CD4-positive, alpha-beta memory T cell (primary cell): ENCODE data around the gene FAM90A1. TPM values are rescaled to one million over a fixed set of nuclear protein-coding genes. Genes with fewer than 3 reads are reported as not detected.
A peak's percentile ranks its signal among the peaks of the same experiment; 100 is the strongest.
"Not testable (repeated sequence)": the region's sequence is repeated elsewhere in the genome, so short reads cannot be mapped to it uniquely, and the experiment has no call there.

Source experiments
- CTCF ChIA-PET: fragments of 350-600 bp; sonication (Branson Sonifier 250); formaldehyde crosslinking; loops from one replicate; lab custom pipeline; 2021; ENCODE audit warnings: inconsistent platforms; ENCODE audit not compliant: partially characterized antibody; lab: Charles Lee
- POLR2A ChIA-PET: fragments of 350-600 bp; sonication (Branson Sonifier 250); formaldehyde crosslinking; loops from one replicate; lab custom pipeline; 2021; ENCODE audit not compliant: partially characterized antibody; lab: Charles Lee
- DNase-seq, 5 donors: peaks; one replicate each; pipeline versions ENCODE4 v3.0.0 to v3.0.0-alpha.2; 2020 to 2022; ENCODE audit warnings: mixed read lengths in 1 of 5
- H3K27ac ChIP-seq: one replicate; pipeline ENCODE4 v1.7.0; 2013; ENCODE audit warnings: low read depth, low read length
- H3K27me3 ChIP-seq: 2 replicates; pipeline ENCODE4 v1.7.0; 2013; ENCODE audit warnings: mild to moderate bottlenecking, low read length, moderate library complexity; ENCODE audit not compliant: insufficient read depth
- H3K36me3 ChIP-seq: 2 replicates; pipeline ENCODE4 v1.7.0; 2013; ENCODE audit warnings: mild to moderate bottlenecking, low read length, moderate library complexity; ENCODE audit not compliant: insufficient read depth
- H3K4me1 ChIP-seq: 2 replicates; pipeline ENCODE4 v1.7.0; 2013; ENCODE audit warnings: mild to moderate bottlenecking, low read length, moderate library complexity; ENCODE audit not compliant: insufficient read depth
- H3K4me3 ChIP-seq, 2 donors: one replicate each; pipeline ENCODE4 v1.7.0; 2013; ENCODE audit warnings: low read length in 2 of 2, mild to moderate bottlenecking in 1 of 2
- H3K9me3 ChIP-seq, 2 donors: one replicate each; pipeline ENCODE4 v1.7.0; 2013; ENCODE audit warnings: low read length in 2 of 2, control low read depth in 1 of 2; ENCODE audit not compliant: control insufficient read depth in 1 of 2
- H3K27ac Mint-ChIP-seq, 7 donors: one replicate each; pipeline ENCODE4 v1.8.0; 2020 to 2021; ENCODE audit warnings: mixed read lengths in 7 of 7, mild to moderate bottlenecking in 6 of 7, inconsistent platforms in 3 of 7, moderate library complexity in 3 of 7
- H3K27me3 Mint-ChIP-seq, 2 donors: one replicate each; pipeline ENCODE4 v1.8.0; 2020 to 2021; ENCODE audit warnings: mixed read lengths in 2 of 2
- H3K36me3 Mint-ChIP-seq, 2 donors: one replicate each; pipeline ENCODE4 v1.8.0; 2020 to 2021; ENCODE audit warnings: mixed read lengths in 2 of 2, inconsistent platforms in 1 of 2, mild to moderate bottlenecking in 1 of 2
- H3K4me1 Mint-ChIP-seq, 4 donors: one replicate each; pipeline ENCODE4 v1.8.0; 2020 to 2021; ENCODE audit warnings: mixed read lengths in 4 of 4, mild to moderate bottlenecking in 1 of 4
- H3K4me3 Mint-ChIP-seq, 8 donors: one replicate each; pipeline ENCODE4 v1.8.0; 2020 to 2021; ENCODE audit warnings: mixed read lengths in 8 of 8, mild to moderate bottlenecking in 7 of 8, moderate library complexity in 6 of 8, inconsistent platforms in 3 of 8
- H3K9me3 Mint-ChIP-seq, 8 donors: one replicate each; pipeline ENCODE4 v1.8.0; 2020 to 2021; ENCODE audit warnings: mixed read lengths in 8 of 8, mild to moderate bottlenecking in 5 of 8, inconsistent platforms in 3 of 8, moderate library complexity in 1 of 8
- intact Hi-C: fragments of 100-400 bp; cut with micrococcal nuclease; formaldehyde crosslinking; loops from one replicate; pipeline ENCODE4 v1.15.1; 2023
- polyA plus RNA-seq, 2 donors: library from polyadenylated mRNA; unstranded; fragments of 300-500 nt; fragmentation: Illumina TruSeq; gene quantifications; one replicate each; pipeline ENCODE4 v1.2.3, GENCODE V29; 2021
- total RNA-seq, 2 experiments: library from RNA; stranded (reverse); gene quantifications; one replicate each; pipeline ENCODE4 v1.2.3, GENCODE V29; 2021

Gene FAM90A1
- total and polyA plus RNA-seq, 4 experiments from 2014 or later, result 0.10 TPM; not detected in 3

DNA sequence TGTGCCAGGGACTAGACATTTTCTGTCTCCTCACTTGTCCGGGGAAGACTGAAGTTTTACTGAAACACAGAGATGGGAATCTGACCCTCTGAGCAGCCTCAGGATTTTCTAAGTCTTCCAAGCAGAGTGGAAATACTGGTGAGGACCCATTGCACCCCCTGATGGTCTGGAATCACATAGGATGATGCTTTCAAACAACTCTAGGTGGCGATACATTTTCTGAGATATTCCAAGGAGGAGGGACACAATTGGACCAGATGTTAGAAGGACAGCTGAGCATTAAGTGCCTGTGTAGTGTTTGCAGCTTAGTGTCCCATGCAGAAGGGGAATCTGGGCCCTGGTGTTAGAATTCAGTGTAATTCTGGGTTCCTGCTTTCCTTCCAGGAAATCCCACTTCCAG lies 39.3 kb downstream of the FAM90A1 start:
- H3K4me1 ChIP-seq, H3K27me3 ChIP-seq, H3K27ac ChIP-seq, H3K9me3 ChIP-seq, POLR2A ChIA-PET, H3K4me1 Mint-ChIP-seq, H3K4me3 Mint-ChIP-seq, H3K9me3 Mint-ChIP-seq, CTCF ChIA-PET, H3K36me3 Mint-ChIP-seq, H3K27me3 Mint-ChIP-seq, H3K36me3 ChIP-seq, intact Hi-C loops, H3K27ac Mint-ChIP-seq, H3K4me3 ChIP-seq, DNase-seq: not testable (repeated sequence)

DNA sequence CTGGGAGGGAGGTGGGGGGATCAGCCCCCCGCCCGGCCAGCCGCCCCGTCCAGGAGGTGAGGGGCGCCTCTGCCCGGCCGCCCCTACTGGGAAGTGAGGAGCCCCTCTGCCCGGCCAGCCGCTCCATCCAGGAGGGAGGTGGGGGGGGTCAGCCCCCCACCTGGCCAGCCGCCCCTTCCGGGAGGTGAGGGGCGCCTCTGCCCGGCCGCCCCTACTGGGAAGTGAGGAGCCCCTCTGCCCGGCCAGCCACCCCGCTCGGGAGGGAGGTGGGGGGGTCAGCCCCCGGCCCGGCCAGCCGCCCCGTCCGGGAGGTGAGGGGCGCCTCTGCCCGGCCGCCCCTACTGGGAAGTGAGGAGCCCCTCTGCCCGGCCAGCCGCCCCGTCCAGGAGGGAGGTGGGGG lies 43.2 kb downstream of the FAM90A1 start:
- H3K36me3 Mint-ChIP-seq, H3K27me3 ChIP-seq, H3K4me1 ChIP-seq, CTCF ChIA-PET, H3K4me3 ChIP-seq, H3K4me3 Mint-ChIP-seq, H3K27me3 Mint-ChIP-seq, H3K36me3 ChIP-seq, H3K27ac Mint-ChIP-seq, H3K9me3 ChIP-seq, H3K27ac ChIP-seq, POLR2A ChIA-PET, H3K9me3 Mint-ChIP-seq, DNase-seq, intact Hi-C loops: not testable (repeated sequence)
- H3K4me1 Mint-ChIP-seq, result peaks cover 5 to 21% (median 13%) of the 10 kb centered on the region in 4 donors

DNA sequence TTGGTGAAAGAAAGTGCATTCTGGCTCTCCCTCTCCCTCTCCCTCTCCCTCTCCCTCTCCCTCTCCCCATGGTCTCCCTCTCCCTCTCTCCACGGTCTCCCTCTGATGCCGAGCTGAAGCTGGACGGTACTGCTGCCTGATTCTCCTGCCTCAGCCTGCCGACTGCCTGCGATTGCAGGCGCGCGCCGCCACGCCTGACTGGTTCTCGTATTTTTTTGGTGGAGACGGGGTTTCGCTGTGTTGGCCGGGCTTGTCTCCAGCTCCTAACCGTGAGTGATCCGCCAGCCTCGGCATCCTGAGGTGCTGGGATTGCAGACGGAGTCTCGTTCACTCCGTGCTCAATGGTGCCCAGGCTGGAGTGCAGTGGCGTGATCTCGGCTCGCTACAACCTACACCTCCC lies 44.1 kb downstream of the FAM90A1 start:
- H3K4me3 Mint-ChIP-seq, H3K4me1 ChIP-seq, DNase-seq, H3K27ac Mint-ChIP-seq, intact Hi-C loops, H3K27me3 Mint-ChIP-seq, H3K36me3 ChIP-seq, H3K9me3 Mint-ChIP-seq, H3K27ac ChIP-seq, POLR2A ChIA-PET, CTCF ChIA-PET, H3K9me3 ChIP-seq, H3K27me3 ChIP-seq, H3K4me3 ChIP-seq, H3K36me3 Mint-ChIP-seq: not testable (repeated sequence)
- peaks cover 5 to 21% (median 13%) of the 10 kb centered on the region in 4 donors for H3K4me1 Mint-ChIP-seq

DNA sequence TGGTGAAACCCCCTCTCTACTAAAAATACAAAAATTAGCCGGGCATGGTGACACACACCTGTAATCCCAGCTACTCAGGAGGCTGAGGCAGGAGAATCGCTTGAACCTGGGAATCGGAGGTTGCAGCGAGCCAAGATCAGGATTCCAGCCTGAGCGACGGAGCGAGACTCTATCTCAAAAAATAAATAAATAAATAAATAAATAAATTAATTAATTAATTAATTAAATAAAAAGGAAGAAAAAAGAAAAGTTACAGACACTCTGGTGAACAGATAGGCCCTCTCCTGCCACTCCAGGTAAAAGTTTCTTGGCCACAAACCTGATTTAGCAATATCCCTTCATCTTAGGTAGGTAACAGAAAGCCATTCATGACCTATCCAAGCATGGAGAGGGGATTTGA lies 44.5 kb downstream of the FAM90A1 start:
- CTCF ChIA-PET, H3K36me3 Mint-ChIP-seq, H3K4me1 ChIP-seq, H3K27me3 ChIP-seq, H3K27ac ChIP-seq, H3K4me3 Mint-ChIP-seq, H3K9me3 ChIP-seq, H3K27me3 Mint-ChIP-seq, H3K4me3 ChIP-seq, POLR2A ChIA-PET, H3K27ac Mint-ChIP-seq, DNase-seq, intact Hi-C loops, H3K9me3 Mint-ChIP-seq, H3K36me3 ChIP-seq: not testable (repeated sequence)
- peaks cover 5 to 21% (median 13%) of the 10 kb centered on the region in 4 donors for H3K4me1 Mint-ChIP-seq

- H3K4me1 ChIP-seq, H3K27ac ChIP-seq, H3K27me3 Mint-ChIP-seq, DNase-seq, H3K9me3 ChIP-seq, CTCF ChIA-PET, H3K9me3 Mint-ChIP-seq, H3K36me3 Mint-ChIP-seq, H3K27me3 ChIP-seq, H3K36me3 ChIP-seq, H3K4me3 ChIP-seq, POLR2A ChIA-PET, intact Hi-C loops: not testable (repeated sequence)
- Mint-ChIP-seq H3K4me3 (peak overlapping the region; percentile 52 to 82 (median 74)), H3K27ac (peak overlapping the region in 5 of 7 donors; percentile 44 to 87 (median 80)), H3K4me1 (peaks cover 5 to 21% (median 13%) of the 10 kb centered on the region in 4 donors)
These were observed 46.1 kb downstream of the FAM90A1 start for GRCh38 chr12:8181271-8181670.

- peak overlapping the region in 1 of 2 donors; percentile 52 for H3K4me3 ChIP-seq
- Mint-ChIP-seq H3K27ac (peak overlapping the region; percentile 1 to 93 (median 89)), H3K4me1 (peaks cover 5 to 21% (median 13%) of the 10 kb centered on the region in 4 donors), H3K4me3 (peak overlapping the region; percentile 79 to 89 (median 86))
- H3K27me3 Mint-ChIP-seq, H3K4me1 ChIP-seq, H3K9me3 Mint-ChIP-seq, CTCF ChIA-PET, H3K36me3 Mint-ChIP-seq, POLR2A ChIA-PET, H3K27me3 ChIP-seq, H3K36me3 ChIP-seq, H3K9me3 ChIP-seq: not testable (repeated sequence)
- DNase-seq, result peak; percentile 84 to 89 (median 88)
- peak overlapping the region; percentile 55 for H3K27ac ChIP-seq
- intact Hi-C loops, result loop anchor here (1.0 kb wide), 1 partner anchor 72 kb away; no protein-coding TSS in a partner anchor
These were observed 47.3 kb downstream of the FAM90A1 start for GRCh38 chr12:8179989-8180585.

GRCh38 chr12:8172911-8173310 lies 54.5 kb downstream of the FAM90A1 start:
- not testable (repeated sequence) for H3K27me3 Mint-ChIP-seq

More at GRCh38 chr12:8172911-8173310, 54.5 kb downstream of the FAM90A1 start:
- CTCF ChIA-PET, H3K4me3 Mint-ChIP-seq, H3K27me3 ChIP-seq, H3K36me3 Mint-ChIP-seq, H3K4me1 Mint-ChIP-seq, H3K27ac Mint-ChIP-seq, intact Hi-C loops, H3K9me3 Mint-ChIP-seq, DNase-seq, POLR2A ChIA-PET, H3K27ac ChIP-seq, H3K9me3 ChIP-seq, H3K4me3 ChIP-seq, H3K4me1 ChIP-seq, H3K36me3 ChIP-seq: not testable (repeated sequence)
